Medulla oblongata (tissue), 1 donor: ENCODE results near the gene PRSS27.
A peak's percentile ranks its signal among the peaks of the same experiment; 100 is the strongest.

Experiments used
- DNase-seq: peaks from one replicate; pipeline ENCODE4 v3.0.0-alpha.2; 2015; ENCODE audit errors: extremely low spot score

PRSS27 gene

DNA sequence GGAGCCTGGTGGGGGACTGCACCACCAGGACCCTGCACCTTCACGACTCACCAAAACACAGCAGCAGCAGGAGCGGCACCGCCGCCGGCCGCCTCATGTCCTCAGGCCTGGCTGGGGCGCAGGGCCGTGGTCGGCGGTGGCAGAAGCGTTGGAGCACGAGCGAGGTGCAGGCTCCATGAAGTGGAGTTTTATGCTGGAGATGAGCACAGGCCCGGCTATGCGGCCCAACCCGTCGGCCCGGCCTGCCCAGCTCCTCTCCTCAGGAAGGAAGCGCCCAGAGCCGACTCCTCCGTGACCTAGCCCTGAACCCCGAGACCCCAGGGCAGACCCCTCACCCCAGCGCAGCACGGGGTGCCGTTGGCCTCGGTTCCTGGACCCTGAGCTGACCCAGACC, at the start of gene PRSS27:
PRSS27 (minus strand) TSS at position 161 of the 394 bp plus-strand sequence; CDS start at position 97, 64 bp downstream.
- DNase-seq, result no peak

- DNase-seq, result no peak
Observed at GRCh38 chr16:2769675-2770056, 49.6 kb upstream of the PRSS27 start.

DNA sequence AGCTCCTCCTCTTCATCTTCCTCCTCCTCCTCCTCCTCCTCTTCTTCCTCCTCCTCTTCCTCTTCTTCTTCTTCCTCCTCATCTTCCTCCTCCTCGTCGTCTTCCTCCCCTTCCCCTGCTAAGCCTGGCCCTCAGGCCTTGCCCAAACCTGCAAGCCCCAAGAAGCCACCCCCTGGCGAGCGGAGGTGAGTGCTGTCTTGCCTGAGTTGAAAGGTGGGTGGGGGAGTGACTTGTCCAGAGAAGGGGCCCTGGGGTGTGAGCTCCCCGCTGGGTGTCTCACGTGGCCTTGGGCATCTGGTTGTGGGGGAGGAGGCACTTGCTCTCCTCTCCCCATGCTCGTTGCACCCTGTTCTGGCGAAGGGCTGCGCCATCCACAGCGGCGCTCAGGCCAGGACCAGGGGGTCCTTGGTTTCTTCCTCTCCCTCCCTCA, 49.1 kb upstream of the PRSS27 start:
- DNase-seq, result no peak

GRCh38 chr16:2768403-2769089, 48.5 kb upstream of the PRSS27 start:
- DNase-seq, result no peak

GRCh38 chr16:2767891-2768290, 47.9 kb upstream of the PRSS27 start:
- no peak for DNase-seq

DNA sequence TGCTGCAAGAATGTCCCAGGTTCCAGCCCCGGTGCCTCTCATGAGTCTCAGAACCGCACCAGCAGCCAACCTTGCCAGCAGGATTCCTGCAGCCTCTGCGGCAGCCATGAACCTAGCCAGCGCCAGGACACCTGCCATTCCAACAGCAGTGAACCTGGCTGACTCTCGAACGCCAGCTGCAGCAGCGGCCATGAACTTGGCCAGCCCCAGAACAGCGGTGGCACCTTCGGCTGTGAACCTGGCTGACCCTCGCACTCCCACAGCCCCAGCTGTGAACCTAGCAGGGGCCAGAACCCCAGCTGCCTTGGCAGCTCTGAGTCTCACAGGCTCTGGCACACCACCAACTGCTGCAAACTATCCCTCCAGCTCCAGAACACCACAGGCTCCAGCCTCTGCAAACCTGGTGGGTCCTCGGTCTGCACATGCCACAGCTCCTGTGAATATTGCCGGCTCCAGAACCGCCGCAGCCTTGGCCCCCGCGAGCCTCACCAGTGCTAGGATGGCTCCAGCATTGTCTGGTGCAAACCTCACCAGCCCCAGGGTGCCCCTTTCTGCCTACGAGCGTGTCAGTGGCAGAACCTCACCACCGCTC, 47.2 kb upstream of the PRSS27 start:
- DNase-seq, result no peak

DNA sequence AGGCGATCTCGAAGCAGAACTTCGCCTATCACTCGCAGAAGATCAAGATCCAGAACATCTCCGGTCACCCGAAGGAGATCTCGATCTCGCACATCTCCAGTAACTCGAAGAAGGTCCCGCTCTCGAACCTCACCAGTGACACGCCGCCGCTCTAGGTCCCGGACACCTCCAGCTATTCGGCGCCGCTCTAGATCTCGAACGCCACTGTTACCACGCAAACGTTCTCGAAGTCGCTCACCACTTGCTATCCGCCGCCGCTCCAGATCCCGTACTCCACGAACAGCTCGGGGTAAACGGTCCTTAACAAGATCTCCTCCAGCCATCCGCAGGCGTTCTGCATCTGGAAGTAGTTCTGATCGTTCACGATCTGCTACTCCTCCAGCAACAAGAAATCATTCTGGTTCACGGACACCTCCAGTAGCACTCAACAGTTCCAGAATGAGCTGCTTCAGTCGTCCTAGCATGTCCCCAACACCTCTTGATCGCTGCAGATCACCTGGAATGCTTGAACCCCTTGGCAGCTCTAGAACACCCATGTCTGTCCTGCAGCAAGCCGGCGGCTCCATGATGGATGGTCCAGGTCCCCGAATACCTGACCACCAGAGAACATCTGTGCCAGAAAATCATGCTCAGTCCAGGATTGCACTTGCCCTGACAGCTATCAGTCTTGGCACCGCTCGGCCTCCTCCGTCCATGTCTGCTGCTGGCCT, 46.6 kb upstream of the PRSS27 start:
- DNase-seq, result no peak

DNA sequence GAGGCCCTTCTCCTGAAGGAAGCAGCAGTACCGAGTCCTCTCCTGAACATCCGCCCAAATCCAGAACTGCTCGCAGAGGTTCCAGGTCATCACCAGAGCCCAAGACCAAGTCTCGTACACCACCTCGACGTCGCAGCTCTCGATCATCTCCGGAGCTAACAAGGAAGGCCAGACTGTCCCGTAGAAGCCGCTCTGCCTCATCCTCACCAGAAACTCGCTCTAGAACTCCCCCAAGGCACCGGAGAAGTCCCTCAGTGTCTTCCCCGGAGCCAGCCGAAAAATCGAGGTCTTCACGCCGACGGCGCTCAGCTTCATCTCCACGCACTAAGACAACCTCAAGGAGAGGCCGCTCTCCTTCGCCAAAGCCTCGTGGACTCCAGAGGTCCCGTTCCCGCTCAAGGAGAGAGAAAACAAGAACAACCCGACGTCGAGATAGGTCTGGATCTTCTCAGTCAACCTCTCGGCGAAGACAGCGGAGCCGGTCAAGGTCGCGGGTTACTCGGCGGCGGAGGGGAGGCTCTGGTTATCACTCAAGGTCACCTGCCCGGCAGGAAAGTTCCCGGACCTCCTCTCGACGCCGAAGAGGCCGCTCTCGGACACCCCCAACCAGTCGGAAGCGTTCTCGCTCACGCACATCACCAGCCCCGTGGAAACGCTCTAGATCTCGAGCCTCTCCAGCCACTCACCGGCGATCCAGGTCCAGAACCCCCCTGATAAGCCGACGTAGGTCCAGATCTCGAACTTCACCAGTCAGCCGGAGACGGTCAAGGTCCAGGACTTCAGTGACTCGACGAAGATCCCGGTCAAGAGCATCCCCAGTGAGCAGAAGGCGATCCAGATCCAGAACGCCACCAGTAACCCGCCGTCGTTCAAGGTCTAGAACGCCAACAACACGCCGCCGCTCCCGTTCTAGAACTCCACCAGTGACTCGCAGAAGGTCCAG, 45.7 kb upstream of the PRSS27 start:
- no peak for DNase-seq

GRCh38 chr16:2764718-2765117, 44.7 kb upstream of the PRSS27 start:
- DNase-seq, result no peak

DNA sequence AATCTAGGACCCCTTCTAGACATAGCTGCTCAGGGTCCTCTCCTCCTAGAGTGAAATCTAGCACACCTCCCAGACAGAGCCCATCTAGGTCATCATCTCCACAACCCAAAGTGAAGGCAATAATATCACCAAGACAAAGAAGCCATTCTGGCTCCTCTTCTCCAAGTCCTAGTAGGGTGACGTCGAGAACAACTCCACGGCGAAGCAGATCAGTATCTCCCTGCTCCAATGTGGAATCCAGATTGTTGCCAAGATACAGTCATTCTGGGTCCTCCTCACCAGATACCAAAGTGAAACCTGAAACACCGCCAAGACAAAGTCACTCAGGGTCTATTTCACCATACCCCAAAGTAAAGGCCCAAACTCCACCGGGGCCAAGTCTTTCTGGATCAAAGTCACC, 43.1 kb upstream of the PRSS27 start:
- DNase-seq, result no peak

DNA sequence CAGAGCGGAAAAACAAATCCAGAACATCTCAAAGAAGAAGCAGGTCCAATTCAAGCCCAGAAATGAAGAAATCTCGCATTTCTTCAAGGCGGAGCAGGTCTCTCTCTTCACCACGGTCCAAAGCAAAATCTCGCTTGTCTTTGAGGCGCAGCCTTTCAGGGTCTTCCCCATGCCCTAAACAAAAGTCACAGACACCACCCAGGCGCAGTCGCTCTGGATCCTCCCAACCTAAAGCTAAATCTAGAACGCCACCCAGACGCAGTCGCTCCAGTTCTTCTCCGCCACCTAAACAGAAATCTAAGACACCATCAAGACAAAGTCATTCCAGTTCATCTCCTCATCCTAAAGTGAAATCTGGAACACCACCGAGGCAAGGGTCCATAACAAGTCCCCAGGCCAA, 42.7 kb upstream of the PRSS27 start:
- no peak for DNase-seq

- DNase-seq, result no peak
Observed at GRCh38 chr16:2761886-2762583, 42.0 kb upstream of the PRSS27 start.

- DNase-seq, result no peak
Observed at GRCh38 chr16:2761472-2761871, 41.4 kb upstream of the PRSS27 start.

GRCh38 chr16:2757344-2757743, 37.3 kb upstream of the PRSS27 start:
- no peak for DNase-seq

DNA sequence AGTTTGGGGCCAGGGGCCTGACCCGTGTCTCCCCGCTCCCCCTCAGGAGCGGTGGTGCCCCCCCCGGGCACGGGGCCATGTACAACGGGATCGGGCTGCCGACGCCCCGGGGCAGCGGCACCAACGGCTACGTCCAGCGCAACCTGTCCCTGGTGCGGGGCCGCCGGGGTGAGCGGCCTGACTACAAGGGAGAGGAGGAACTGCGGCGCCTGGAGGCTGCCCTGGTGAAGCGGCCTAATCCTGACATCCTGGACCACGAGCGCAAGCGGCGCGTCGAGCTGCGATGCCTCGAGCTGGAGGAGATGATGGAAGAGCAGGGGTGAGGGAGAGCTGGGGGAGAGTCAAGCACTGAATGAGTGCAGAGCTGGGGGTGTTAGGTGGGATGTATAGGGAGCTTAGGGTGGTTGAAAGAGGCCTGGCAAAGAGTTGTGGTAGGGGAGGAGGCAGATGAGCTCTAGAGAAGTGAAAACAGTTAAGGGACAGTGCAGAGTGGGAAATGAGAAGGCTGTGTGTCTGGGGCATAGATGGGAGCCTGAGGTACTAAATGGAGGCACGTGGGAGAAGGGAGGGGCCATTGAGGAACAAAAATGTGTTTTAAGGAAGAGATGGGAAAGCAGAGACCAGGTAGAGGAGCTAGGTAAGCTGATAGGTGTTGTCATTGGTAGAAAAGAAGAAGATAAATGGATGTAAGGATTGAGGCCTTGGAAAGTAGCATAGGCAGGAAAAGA, 36.4 kb upstream of the PRSS27 start:
- no peak for DNase-seq

DNA sequence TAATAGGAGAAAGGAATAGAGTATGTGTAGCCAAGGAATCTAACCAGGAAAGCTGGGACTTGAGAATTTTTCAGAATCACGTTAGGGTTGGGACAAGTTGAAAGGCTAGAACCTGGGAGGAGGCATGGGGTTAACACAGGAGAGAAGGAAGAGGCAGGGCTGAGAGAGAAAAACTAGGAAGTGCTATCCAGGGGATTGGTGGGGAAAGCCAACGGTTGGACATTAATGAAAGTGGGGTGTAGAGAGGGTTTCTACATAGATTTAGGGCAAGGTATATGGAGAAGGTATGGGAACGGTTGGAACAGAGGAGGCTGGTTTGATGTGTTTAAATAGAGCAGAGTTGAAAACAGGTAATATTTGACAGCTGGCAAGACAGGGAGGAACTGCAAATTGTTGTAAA, 35.1 kb upstream of the PRSS27 start:
- no peak for DNase-seq

- no peak for DNase-seq
Observed at GRCh38 chr16:2753733-2754020, 33.7 kb upstream of the PRSS27 start.

- peak; percentile 85 for DNase-seq
Observed at GRCh38 chr16:2752850-2753732, 33.1 kb upstream of the PRSS27 start.

DNA sequence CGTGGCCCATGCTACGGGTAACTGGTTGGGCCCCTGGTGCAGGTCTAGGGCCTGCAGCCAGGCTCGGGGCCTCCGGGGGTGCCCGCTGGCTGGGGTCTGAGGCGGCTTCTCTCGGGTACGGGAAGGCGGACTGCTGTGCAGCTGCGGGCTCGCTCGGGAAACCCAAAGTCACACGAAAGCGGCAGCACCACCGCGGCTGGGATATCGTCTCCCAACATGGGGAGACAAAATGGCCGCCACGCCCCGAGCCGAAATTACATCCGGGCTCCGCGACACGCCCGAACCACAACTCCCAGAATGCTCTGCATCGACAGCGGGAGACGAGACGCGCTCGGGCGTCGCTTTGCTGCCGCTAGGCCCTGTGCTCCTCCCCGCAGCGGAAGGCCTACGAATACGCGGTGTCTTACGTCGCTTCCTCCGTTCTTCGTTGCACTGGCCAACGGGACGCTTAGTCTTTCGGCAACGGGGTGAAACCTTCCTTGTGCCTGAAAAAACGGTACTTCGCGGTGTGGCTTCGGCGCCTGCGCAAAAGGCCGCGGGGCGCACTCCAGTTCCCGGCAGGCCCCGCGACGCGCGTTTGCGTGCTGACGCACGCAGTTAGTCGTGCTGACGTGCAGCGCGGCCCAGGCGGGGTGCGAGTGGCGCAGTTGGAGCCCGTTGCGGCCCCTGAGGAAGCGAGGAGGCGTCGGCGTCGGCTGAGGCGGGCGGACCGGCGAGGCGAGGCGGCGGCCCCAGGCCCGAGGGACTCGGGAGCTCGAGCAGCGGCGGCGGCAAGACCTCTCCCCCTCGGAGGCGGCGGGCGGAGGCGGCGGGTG, 32.2 kb upstream of the PRSS27 start, which contains the start of gene SRRM2:
SRRM2 (plus strand) TSS at position 604 of the 815 bp plus-strand sequence. CDS start 3,727 bp downstream, outside the sequence.
- peak; percentile 94 for DNase-seq
